ENCODE data around the gene DCTN1.
"Not testable (repeated sequence)": the region's sequence is repeated elsewhere in the genome, so short reads cannot be mapped to it uniquely, and the experiment has no call there.

DCTN1 gene

GRCh38 chr2:74420443-74421103, 40.5 kb upstream of the DCTN1 start:
- Histone ChIP-seq H3K4me3 (ENCODE audit: low read depth, low read length) (peak overlapping the region; percentile 82), H3K36me3 (ENCODE audit: control insufficient read depth, insufficient read depth, low read length) (peaks cover 10% of the 10 kb centered on the region; the same call in 1 of the 2 replicates), H3K9ac (ENCODE audit: low read depth, low read length) (peak overlapping the region; percentile 67)
- not testable (repeated sequence) for H3K4me1 ChIP-seq (ENCODE audit: control insufficient read depth, insufficient read depth, low read length); H3K27me3 ChIP-seq (ENCODE audit: control insufficient read depth, insufficient read depth, low read length); H3K9me3 ChIP-seq (ENCODE audit: control insufficient read depth, insufficient read depth, low read length); H3K27ac ChIP-seq (ENCODE audit: low read depth, low read length)

GRCh38 chr2:74420006-74420405, 39.9 kb upstream of the DCTN1 start:
- peaks cover 5% of the 10 kb centered on the region; the same call in 1 of the 2 replicates for H3K36me3 ChIP-seq (ENCODE audit: control insufficient read depth, insufficient read depth, low read length)
- H3K27me3 ChIP-seq (ENCODE audit: control insufficient read depth, insufficient read depth, low read length): peaks cover 9% of the 10 kb centered on the region; the same call in 1 of the 2 replicates
- H3K4me3 ChIP-seq (ENCODE audit: low read depth, low read length): no peak overlapping the region
- H3K4me1 ChIP-seq (ENCODE audit: control insufficient read depth, insufficient read depth, low read length): no peaks in the 10 kb centered on the region; the same call in 1 of the 2 replicates
- H3K9me3 ChIP-seq (ENCODE audit: control insufficient read depth, insufficient read depth, low read length): no peaks in the 10 kb centered on the region
- H3K9ac ChIP-seq (ENCODE audit: low read depth, low read length): no peak overlapping the region
- H3K27ac ChIP-seq (ENCODE audit: low read depth, low read length): no peak overlapping the region

- peaks cover 9% of the 10 kb centered on the region; the same call in 1 of the 2 replicates for H3K27me3 ChIP-seq (ENCODE audit: control insufficient read depth, insufficient read depth, low read length)
- no peaks in the 10 kb centered on the region for H3K36me3 ChIP-seq (ENCODE audit: control insufficient read depth, insufficient read depth, low read length)
- no peak overlapping the region for H3K27ac ChIP-seq (ENCODE audit: low read depth, low read length)
- no peak overlapping the region for H3K4me3 ChIP-seq (ENCODE audit: low read depth, low read length)
- H3K4me1 ChIP-seq (ENCODE audit: control insufficient read depth, insufficient read depth, low read length): no peaks in the 10 kb centered on the region; the same call in 1 of the 2 replicates
- no peaks in the 10 kb centered on the region for H3K9me3 ChIP-seq (ENCODE audit: control insufficient read depth, insufficient read depth, low read length)
- H3K9ac ChIP-seq (ENCODE audit: low read depth, low read length): no peak overlapping the region
Observed at GRCh38 chr2:74419345-74419744, 39.2 kb upstream of the DCTN1 start.

- Histone ChIP-seq H3K36me3 (ENCODE audit: control insufficient read depth, insufficient read depth, low read length) (no peaks in the 10 kb centered on the region), H3K27ac (ENCODE audit: low read depth, low read length) (no peak overlapping the region), H3K4me3 (ENCODE audit: low read depth, low read length) (no peak overlapping the region), H3K27me3 (ENCODE audit: control insufficient read depth, insufficient read depth, low read length) (peaks cover 14% of the 10 kb centered on the region; the same call in 1 of the 2 replicates), H3K4me1 (ENCODE audit: control insufficient read depth, insufficient read depth, low read length) (no peaks in the 10 kb centered on the region; the same call in 1 of the 2 replicates), H3K9me3 (ENCODE audit: control insufficient read depth, insufficient read depth, low read length) (no peaks in the 10 kb centered on the region), H3K9ac (ENCODE audit: low read depth, low read length) (no peak overlapping the region)
Observed at GRCh38 chr2:74418312-74418711, 38.2 kb upstream of the DCTN1 start.

GRCh38 chr2:74417763-74418162, 37.7 kb upstream of the DCTN1 start:
- no peaks in the 10 kb centered on the region for H3K36me3 ChIP-seq (ENCODE audit: control insufficient read depth, insufficient read depth, low read length)
- H3K4me3 ChIP-seq (ENCODE audit: low read depth, low read length): no peak overlapping the region
- H3K9ac ChIP-seq (ENCODE audit: low read depth, low read length): no peak overlapping the region
- no peak overlapping the region for H3K27ac ChIP-seq (ENCODE audit: low read depth, low read length)
- no peaks in the 10 kb centered on the region; the same call in 1 of the 2 replicates for H3K4me1 ChIP-seq (ENCODE audit: control insufficient read depth, insufficient read depth, low read length)
- H3K9me3 ChIP-seq (ENCODE audit: control insufficient read depth, insufficient read depth, low read length): no peaks in the 10 kb centered on the region
- peaks cover 10% of the 10 kb centered on the region; the same call in 1 of the 2 replicates for H3K27me3 ChIP-seq (ENCODE audit: control insufficient read depth, insufficient read depth, low read length)

- H3K4me3 ChIP-seq (ENCODE audit: low read depth, low read length): no peak overlapping the region
- H3K9me3 ChIP-seq (ENCODE audit: control insufficient read depth, insufficient read depth, low read length): no peaks in the 10 kb centered on the region
- no peaks in the 10 kb centered on the region; the same call in 1 of the 2 replicates for H3K4me1 ChIP-seq (ENCODE audit: control insufficient read depth, insufficient read depth, low read length)
- no peaks in the 10 kb centered on the region for H3K36me3 ChIP-seq (ENCODE audit: control insufficient read depth, insufficient read depth, low read length)
- H3K9ac ChIP-seq (ENCODE audit: low read depth, low read length): no peak overlapping the region
- 0 out of 2 replicates have a peak, but pooled peaks cover 10% of the 10 kb centered on the region for H3K27me3 ChIP-seq (ENCODE audit: control insufficient read depth, insufficient read depth, low read length)
- no peak overlapping the region for H3K27ac ChIP-seq (ENCODE audit: low read depth, low read length)
Observed at GRCh38 chr2:74417197-74417596, 37.1 kb upstream of the DCTN1 start.

GRCh38 chr2:74416778-74417177, 36.7 kb upstream of the DCTN1 start:
- Histone ChIP-seq H3K9ac (ENCODE audit: low read depth, low read length) (no peak overlapping the region), H3K4me3 (ENCODE audit: low read depth, low read length) (no peak overlapping the region), H3K27me3 (ENCODE audit: control insufficient read depth, insufficient read depth, low read length) (0 out of 2 replicates have a peak, but pooled peaks cover 10% of the 10 kb centered on the region)

GRCh38 chr2:74415762-74416395, 35.8 kb upstream of the DCTN1 start:
- Histone ChIP-seq H3K27me3 (ENCODE audit: control insufficient read depth, insufficient read depth, low read length) (0 out of 2 replicates have a peak, but pooled peaks cover 10% of the 10 kb centered on the region), H3K4me3 (ENCODE audit: low read depth, low read length) (no peak overlapping the region)

More at GRCh38 chr2:74416778-74417177, 36.7 kb upstream of the DCTN1 start:
- no peak overlapping the region for H3K27ac ChIP-seq (ENCODE audit: low read depth, low read length)
- no peaks in the 10 kb centered on the region for H3K9me3 ChIP-seq (ENCODE audit: control insufficient read depth, insufficient read depth, low read length)
- H3K36me3 ChIP-seq (ENCODE audit: control insufficient read depth, insufficient read depth, low read length): no peaks in the 10 kb centered on the region
- H3K4me1 ChIP-seq (ENCODE audit: control insufficient read depth, insufficient read depth, low read length): no peaks in the 10 kb centered on the region; the same call in 1 of the 2 replicates

GRCh38 chr2:74414881-74415761, 35.0 kb upstream of the DCTN1 start:
- no peak overlapping the region for H3K27ac ChIP-seq (ENCODE audit: low read depth, low read length)
- H3K9me3 ChIP-seq (ENCODE audit: control insufficient read depth, insufficient read depth, low read length): no peaks in the 10 kb centered on the region
- no peaks in the 10 kb centered on the region; the same call in 1 of the 2 replicates for H3K4me1 ChIP-seq (ENCODE audit: control insufficient read depth, insufficient read depth, low read length)
- H3K9ac ChIP-seq (ENCODE audit: low read depth, low read length): no peak overlapping the region
- 0 out of 2 replicates have a peak, but pooled peaks cover 8% of the 10 kb centered on the region for H3K27me3 ChIP-seq (ENCODE audit: control insufficient read depth, insufficient read depth, low read length)
- peak overlapping the region; percentile 21; the same call in 1 of the 2 replicates for H3K4me3 ChIP-seq (ENCODE audit: low read depth, low read length)
- H3K36me3 ChIP-seq (ENCODE audit: control insufficient read depth, insufficient read depth, low read length): no peaks in the 10 kb centered on the region

More at GRCh38 chr2:74415762-74416395, 35.8 kb upstream of the DCTN1 start:
- Histone ChIP-seq H3K9ac (ENCODE audit: low read depth, low read length) (no peak overlapping the region), H3K4me1 (ENCODE audit: control insufficient read depth, insufficient read depth, low read length) (no peaks in the 10 kb centered on the region; the same call in 1 of the 2 replicates), H3K36me3 (ENCODE audit: control insufficient read depth, insufficient read depth, low read length) (no peaks in the 10 kb centered on the region), H3K9me3 (ENCODE audit: control insufficient read depth, insufficient read depth, low read length) (no peaks in the 10 kb centered on the region), H3K27ac (ENCODE audit: low read depth, low read length) (no peak overlapping the region)

- no peak overlapping the region for H3K9ac ChIP-seq (ENCODE audit: low read depth, low read length)
- H3K4me3 ChIP-seq (ENCODE audit: low read depth, low read length): no peak overlapping the region
- no peaks in the 10 kb centered on the region for H3K9me3 ChIP-seq (ENCODE audit: control insufficient read depth, insufficient read depth, low read length)
- H3K27ac ChIP-seq (ENCODE audit: low read depth, low read length): no peak overlapping the region
- H3K27me3 ChIP-seq (ENCODE audit: control insufficient read depth, insufficient read depth, low read length): 0 out of 2 replicates have a peak, but pooled peaks cover 5% of the 10 kb centered on the region
- H3K36me3 ChIP-seq (ENCODE audit: control insufficient read depth, insufficient read depth, low read length): no peaks in the 10 kb centered on the region
- no peaks in the 10 kb centered on the region; the same call in 1 of the 2 replicates for H3K4me1 ChIP-seq (ENCODE audit: control insufficient read depth, insufficient read depth, low read length)
Observed at GRCh38 chr2:74414441-74414840, 34.3 kb upstream of the DCTN1 start.
